Activated naive CD8-positive, alpha-beta T cell treated with anti-CD3 and anti-CD28 coated beads, Interleukin-2, amount 50 U/mL, for 24 hours (primary cell): Measurements from ENCODE around the gene ZIC4.

ENCODE experiments used
- ATAC-seq: fragments of 150-1000 bp; cut with Tn5 transposase; one replicate; pipeline ENCODE4 v1.10.0; 2021
- DNase-seq: peaks from one replicate; pipeline ENCODE4 v3.0.0; 2021
- H3K27ac Mint-ChIP-seq: one replicate; pipeline ENCODE4 v1.8.0; 2021; ENCODE audit warnings: mild to moderate bottlenecking, mixed read lengths
- H3K27me3 Mint-ChIP-seq: one replicate; pipeline ENCODE4 v1.8.0; 2021; ENCODE audit warnings: mixed read lengths
- H3K36me3 Mint-ChIP-seq: one replicate; pipeline ENCODE4 v1.8.0; 2021; ENCODE audit warnings: low read depth, mixed read lengths
- H3K4me1 Mint-ChIP-seq: one replicate; pipeline ENCODE4 v1.8.0; 2021; ENCODE audit warnings: mixed read lengths
- H3K4me3 Mint-ChIP-seq: one replicate; pipeline ENCODE4 v1.8.0; 2021; ENCODE audit warnings: mild to moderate bottlenecking, moderate library complexity, mixed read lengths
- H3K9me3 Mint-ChIP-seq: one replicate; pipeline ENCODE4 v1.8.0; 2021; ENCODE audit warnings: mixed read lengths

The ZIC4 gene

GRCh38 chr3:147355084-147355752 lies 51.1 kb downstream of the ZIC4 start:
- Mint-ChIP-seq H3K4me1 (no peaks in the 10 kb centered on the region), H3K9me3 (peaks cover 5% of the 10 kb centered on the region), H3K36me3 (peaks cover 3% of the 10 kb centered on the region), H3K4me3 (no peak overlapping the region), H3K27ac (no peak overlapping the region), H3K27me3 (peaks cover 63% of the 10 kb centered on the region)
- DNase-seq (no peak), ATAC-seq (no peak)

- no peak for DNase-seq
- H3K4me1 Mint-ChIP-seq = no peaks in the 10 kb centered on the region
- H3K4me3 Mint-ChIP-seq = no peak overlapping the region
- H3K36me3 Mint-ChIP-seq = peaks cover 3% of the 10 kb centered on the region
- no peak for ATAC-seq
- H3K27ac Mint-ChIP-seq = no peak overlapping the region
- peaks cover 5% of the 10 kb centered on the region for H3K9me3 Mint-ChIP-seq
- peaks cover 57% of the 10 kb centered on the region for H3K27me3 Mint-ChIP-seq
Observed at GRCh38 chr3:147354623-147355022, 51.7 kb downstream of the ZIC4 start.

GRCh38 chr3:147351301-147351700 lies 55.0 kb downstream of the ZIC4 start:
- Mint-ChIP-seq H3K4me1 (no peaks in the 10 kb centered on the region), H3K27me3 (peaks cover 28% of the 10 kb centered on the region), H3K27ac (no peak overlapping the region), H3K9me3 (peaks cover 9% of the 10 kb centered on the region), H3K36me3 (peaks cover 2% of the 10 kb centered on the region), H3K4me3 (no peak overlapping the region)
- ATAC-seq (no peak), DNase-seq (no peak)

- H3K27me3 Mint-ChIP-seq = peaks cover 8% of the 10 kb centered on the region
- no peak overlapping the region for H3K4me3 Mint-ChIP-seq
- no peaks in the 10 kb centered on the region for H3K4me1 Mint-ChIP-seq
- H3K9me3 Mint-ChIP-seq = peaks cover 4% of the 10 kb centered on the region
- H3K36me3 Mint-ChIP-seq = no peaks in the 10 kb centered on the region
- H3K27ac Mint-ChIP-seq = no peak overlapping the region
- no peak for DNase-seq
- no peak for ATAC-seq
Observed at GRCh38 chr3:147348976-147349375, 57.4 kb downstream of the ZIC4 start.

- DNase-seq = no peak
- ATAC-seq = no peak
- Mint-ChIP-seq H3K9me3 (peaks cover 8% of the 10 kb centered on the region), H3K27ac (no peak overlapping the region), H3K4me1 (no peaks in the 10 kb centered on the region), H3K36me3 (no peaks in the 10 kb centered on the region), H3K27me3 (peaks cover 1% of the 10 kb centered on the region), H3K4me3 (no peak overlapping the region)
Observed at GRCh38 chr3:147343926-147344325, 62.4 kb downstream of the ZIC4 start.

GRCh38 chr3:147341727-147342126 lies 64.6 kb downstream of the ZIC4 start:
- H3K4me3 Mint-ChIP-seq = no peak overlapping the region
- no peaks in the 10 kb centered on the region for H3K4me1 Mint-ChIP-seq
- peaks cover 1% of the 10 kb centered on the region for H3K27me3 Mint-ChIP-seq
- no peaks in the 10 kb centered on the region for H3K36me3 Mint-ChIP-seq
- ATAC-seq = no peak
- peaks cover 8% of the 10 kb centered on the region for H3K9me3 Mint-ChIP-seq
- no peak overlapping the region for H3K27ac Mint-ChIP-seq
- DNase-seq = no peak

GRCh38 chr3:147336543-147337278 lies 69.6 kb downstream of the ZIC4 start:
- Mint-ChIP-seq H3K36me3 (no peaks in the 10 kb centered on the region), H3K27me3 (no peaks in the 10 kb centered on the region), H3K4me3 (no peak overlapping the region), H3K27ac (no peak overlapping the region), H3K4me1 (no peaks in the 10 kb centered on the region), H3K9me3 (no peaks in the 10 kb centered on the region)
- ATAC-seq (no peak), DNase-seq (no peak)
